GM12878 (cell line): ENCODE results near the gene PI4KA. TPM values are rescaled to one million over a fixed set of nuclear protein-coding genes. Genes with fewer than 3 reads are reported as not detected.

Experiments
- CBFB ChIP-seq: IDR thresholded peaks from 2 replicates; pipeline ENCODE4 v1.6.1; 2016; ENCODE audit warnings: antibody characterized with exemption, low read depth
- EGR1 ChIP-seq, 2 experiments: IDR thresholded peaks; 1 replicate in 1 of 2; 2 replicates in 1 of 2; pipeline ENCODE4 v1.6.1; 2011 to 2012; ENCODE audit warnings: low read depth in 2 of 2, low read length in 2 of 2, borderline replicate concordance in 1 of 2, mild to moderate bottlenecking in 1 of 2, moderate library complexity in 1 of 2
- NFYB ChIP-seq: IDR thresholded peaks from 2 replicates; pipeline ENCODE4 v1.6.1; 2011; ENCODE audit warnings: low read depth, mild to moderate bottlenecking, low read length, improper control_type of control experiment, moderate library complexity; ENCODE audit not compliant: insufficient read depth
- RB1 ChIP-seq: fragments of 450-650 bp; formaldehyde crosslinking; IDR thresholded peaks from 2 replicates; pipeline ENCODE4 v1.6.1; 2017; ENCODE audit warnings: mild to moderate bottlenecking, borderline replicate concordance
- SIX5 ChIP-seq: IDR thresholded peaks from 2 replicates; pipeline ENCODE4 v1.6.1; 2011; ENCODE audit warnings: mild to moderate bottlenecking, low read depth, low read length, moderate library complexity; ENCODE audit not compliant: severe bottlenecking
- polyA plus RNA-seq, 11 experiments: library from polyadenylated mRNA; depleted of rRNA in 4 of 11; unstranded in 6 of 11; stranded (reverse) in 5 of 11; fragments of >200 nt; fragmentation: Nextera tagmentation in 4 of 11; fragmentation: Illumina TruSeq in 1 of 11; extraction: Ambion mirVana in 4 of 11; extraction: Trizol in 1 of 11; gene quantifications; 1 replicate in 1 of 11; 2 replicates in 10 of 11; pipeline versions ENCODE4 v1.2.1 to v1.2.3, GENCODE V29; 2011 to 2016; ENCODE audit warnings: inconsistent platforms in 2 of 11, missing spikeins in 2 of 11, low read depth in 1 of 11
- total RNA-seq, 4 experiments: library from RNA; depleted of rRNA in 3 of 4; stranded (reverse); fragments of >200 nt in 3 of 4; fragmentation: Illumina TruSeq in 1 of 4; extraction: Trizol in 1 of 4; gene quantifications; 2 replicates each; pipeline versions ENCODE4 v1.2.1 to v1.2.3, GENCODE V29; 2013 to 2021
- TF ChIP-seq, protein P1 (sequence below): fragments of 450-650 bp; IDR thresholded peaks from 2 replicates; pipeline ENCODE4 v1.6.1; 2017; ENCODE audit warnings: mild to moderate bottlenecking, moderate library complexity

Gene PI4KA
- total and polyA plus RNA-seq, 10 of the 15 experiments (the other 5 are each of a cell fraction or from before 2014, with no cell fraction given): 4.2 to 78.4 (median 42.1) TPM

GRCh38 chr22:20792966-20793728 lies 65.5 kb downstream of the PI4KA start (continued):
- TF ChIP-seq EGR1 (IDR thresholded peaks at IDR 0.05; ENCODE audit: borderline replicate concordance in 1 of 2, low read depth in 2 of 2, low read length in 2 of 2): no peak
- TF ChIP-seq, protein P1, sequence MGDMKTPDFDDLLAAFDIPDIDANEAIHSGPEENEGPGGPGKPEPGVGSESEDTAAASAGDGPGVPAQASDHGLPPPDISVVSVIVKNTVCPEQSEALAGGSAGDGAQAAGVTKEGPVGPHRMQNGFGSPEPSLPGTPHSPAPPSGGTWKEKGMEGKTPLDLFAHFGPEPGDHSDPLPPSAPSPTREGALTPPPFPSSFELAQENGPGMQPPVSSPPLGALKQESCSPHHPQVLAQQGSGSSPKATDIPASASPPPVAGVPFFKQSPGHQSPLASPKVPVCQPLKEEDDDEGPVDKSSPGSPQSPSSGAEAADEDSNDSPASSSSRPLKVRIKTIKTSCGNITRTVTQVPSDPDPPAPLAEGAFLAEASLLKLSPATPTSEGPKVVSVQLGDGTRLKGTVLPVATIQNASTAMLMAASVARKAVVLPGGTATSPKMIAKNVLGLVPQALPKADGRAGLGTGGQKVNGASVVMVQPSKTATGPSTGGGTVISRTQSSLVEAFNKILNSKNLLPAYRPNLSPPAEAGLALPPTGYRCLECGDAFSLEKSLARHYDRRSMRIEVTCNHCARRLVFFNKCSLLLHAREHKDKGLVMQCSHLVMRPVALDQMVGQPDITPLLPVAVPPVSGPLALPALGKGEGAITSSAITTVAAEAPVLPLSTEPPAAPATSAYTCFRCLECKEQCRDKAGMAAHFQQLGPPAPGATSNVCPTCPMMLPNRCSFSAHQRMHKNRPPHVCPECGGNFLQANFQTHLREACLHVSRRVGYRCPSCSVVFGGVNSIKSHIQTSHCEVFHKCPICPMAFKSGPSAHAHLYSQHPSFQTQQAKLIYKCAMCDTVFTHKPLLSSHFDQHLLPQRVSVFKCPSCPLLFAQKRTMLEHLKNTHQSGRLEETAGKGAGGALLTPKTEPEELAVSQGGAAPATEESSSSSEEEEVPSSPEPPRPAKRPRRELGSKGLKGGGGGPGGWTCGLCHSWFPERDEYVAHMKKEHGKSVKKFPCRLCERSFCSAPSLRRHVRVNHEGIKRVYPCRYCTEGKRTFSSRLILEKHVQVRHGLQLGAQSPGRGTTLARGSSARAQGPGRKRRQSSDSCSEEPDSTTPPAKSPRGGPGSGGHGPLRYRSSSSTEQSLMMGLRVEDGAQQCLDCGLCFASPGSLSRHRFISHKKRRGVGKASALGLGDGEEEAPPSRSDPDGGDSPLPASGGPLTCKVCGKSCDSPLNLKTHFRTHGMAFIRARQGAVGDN: no peak
- no peak for TF ChIP-seq CBFB
- no peak for TF ChIP-seq SIX5
- TF ChIP-seq RB1: no peak
- no peak for TF ChIP-seq NFYB
- TF ChIP-seq, all 136 proteins: peak for 0
